ENCODE results near the gene HSD17B3. TPM values are rescaled to one million over a fixed set of nuclear protein-coding genes. Genes with fewer than 3 reads are reported as not detected.
"Not testable (repeated sequence)": the region's sequence is repeated elsewhere in the genome, so short reads cannot be mapped to it uniquely, and the experiment has no call there.

Gene HSD17B3
- total and polyA plus RNA-seq, 4 donors = 0.20 to 0.84 (median 0.49) TPM

DNA sequence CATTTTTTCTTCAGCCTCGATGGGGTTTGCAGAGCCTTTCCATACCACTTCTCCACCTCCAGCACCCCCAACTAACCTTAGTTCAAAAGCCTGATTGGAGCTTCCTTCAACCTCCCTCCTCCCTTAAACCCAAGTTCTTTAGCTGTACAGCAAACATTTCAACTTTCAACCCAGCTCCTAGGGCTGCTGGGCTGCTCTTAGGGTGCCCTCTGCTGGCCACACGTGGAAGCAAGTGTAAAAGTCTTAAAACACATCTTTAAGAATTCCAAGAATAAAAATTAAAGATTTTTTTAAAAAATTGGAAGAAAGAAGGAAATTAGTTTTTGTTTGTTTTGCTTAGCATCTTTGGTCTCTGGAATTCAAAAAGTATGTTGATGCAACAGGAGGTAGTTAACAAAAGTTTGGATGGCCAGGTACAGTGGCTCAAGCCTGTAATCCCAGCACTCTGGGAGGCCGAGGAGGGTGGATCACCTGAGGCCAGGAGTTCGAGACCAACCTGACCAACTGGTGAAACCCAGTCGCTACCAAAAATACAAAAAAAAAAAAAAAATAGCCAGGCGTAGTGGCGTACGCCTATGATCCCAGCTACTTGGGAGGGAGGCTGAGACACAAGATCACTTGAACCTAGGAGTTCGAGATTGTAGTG, 15.5 kb upstream of the HSD17B3 start:
- H3K27me3 ChIP-seq (ENCODE audit: control insufficient read depth, insufficient read depth, low read length) = no peaks in the 10 kb centered on the region
- H3K36me3 ChIP-seq (ENCODE audit: control insufficient read depth, insufficient read depth, low read length) = no peaks in the 10 kb centered on the region
- H3K27ac ChIP-seq (ENCODE audit: low read depth, low read length) = no peak overlapping the region
- H3K4me3 ChIP-seq (ENCODE audit: low read depth, low read length) = no peak overlapping the region
- 52% methylated on average over 4 of the region's 9 CpGs for WGBS (ENCODE audit: insufficient coverage)
- DNase-seq (ENCODE audit: low read depth in 4 of 6, low spot score in 6 of 6) = peak; percentile 21 to 88 (median 58)
- no peaks in the 10 kb centered on the region for H3K4me1 ChIP-seq (ENCODE audit: control insufficient read depth, insufficient read depth, low read length)
- no peaks in the 10 kb centered on the region for H3K9me3 ChIP-seq (ENCODE audit: control insufficient read depth, insufficient read depth, low read length)

DNA sequence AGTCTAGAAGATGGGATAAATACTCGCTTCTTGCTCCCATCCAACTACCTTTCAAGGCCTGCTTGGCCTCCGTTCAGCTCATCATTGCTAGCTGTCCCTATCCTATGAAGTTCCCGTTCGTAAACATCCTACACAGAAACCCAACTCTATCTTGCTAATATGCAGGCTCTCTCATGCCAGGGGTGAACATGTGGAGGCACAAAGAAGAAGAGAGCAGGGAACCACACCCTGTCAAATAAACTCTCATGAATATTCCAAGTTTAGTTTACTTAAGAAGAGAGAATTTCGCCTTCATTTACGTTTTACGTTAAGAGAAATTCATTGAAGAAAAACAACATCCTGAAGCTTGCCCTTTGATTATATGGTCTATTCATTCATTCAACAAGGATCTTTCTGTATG, 7.9 kb upstream of the HSD17B3 start:
- Histone ChIP-seq H3K27me3 (ENCODE audit: control insufficient read depth, insufficient read depth, low read length) (no peaks in the 10 kb centered on the region), H3K4me1 (ENCODE audit: control insufficient read depth, insufficient read depth, low read length) (no peaks in the 10 kb centered on the region), H3K27ac (ENCODE audit: low read depth, low read length) (no peak overlapping the region), H3K9me3 (ENCODE audit: control insufficient read depth, insufficient read depth, low read length) (no peaks in the 10 kb centered on the region), H3K36me3 (ENCODE audit: control insufficient read depth, insufficient read depth, low read length) (no peaks in the 10 kb centered on the region), H3K4me3 (ENCODE audit: low read depth, low read length) (no peak overlapping the region)
- 100% methylated on average over 3 of the region's 7 CpGs for whole genome bisulfite sequencing (ENCODE audit: insufficient coverage)
- no peak for DNase-seq (ENCODE audit: low read depth in 4 of 6, low spot score in 6 of 6)

DNA sequence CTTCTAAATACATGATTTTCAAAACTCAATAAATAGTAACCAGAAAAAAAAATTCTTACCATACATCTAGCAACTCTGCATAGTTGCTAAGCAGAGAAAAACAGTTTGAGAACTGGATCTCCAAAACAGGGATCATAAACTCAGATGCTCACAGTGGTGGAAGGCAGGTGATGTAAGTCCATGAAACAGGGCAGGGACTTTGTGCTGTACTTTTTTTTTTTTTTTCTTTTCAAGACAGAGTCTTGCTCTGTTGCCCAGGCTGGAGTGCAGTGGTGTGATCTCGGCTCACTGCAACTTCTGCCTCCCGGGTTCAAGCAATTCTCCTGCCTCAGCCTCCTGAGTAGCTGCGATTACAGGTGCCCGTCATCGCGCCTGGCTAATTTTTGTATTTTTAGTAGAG, 5.0 kb upstream of the HSD17B3 start:
- not testable (repeated sequence) for H3K9me3 ChIP-seq (ENCODE audit: control insufficient read depth, insufficient read depth, low read length); H3K27ac ChIP-seq (ENCODE audit: low read depth, low read length); H3K36me3 ChIP-seq (ENCODE audit: control insufficient read depth, insufficient read depth, low read length); H3K27me3 ChIP-seq (ENCODE audit: control insufficient read depth, insufficient read depth, low read length); H3K4me1 ChIP-seq (ENCODE audit: control insufficient read depth, insufficient read depth, low read length); H3K4me3 ChIP-seq (ENCODE audit: low read depth, low read length); DNase-seq (ENCODE audit: low read depth in 4 of 6, low spot score in 6 of 6)
- no CpG with 5 or more reads among the region's 6 CpGs for WGBS (ENCODE audit: insufficient coverage)

DNA sequence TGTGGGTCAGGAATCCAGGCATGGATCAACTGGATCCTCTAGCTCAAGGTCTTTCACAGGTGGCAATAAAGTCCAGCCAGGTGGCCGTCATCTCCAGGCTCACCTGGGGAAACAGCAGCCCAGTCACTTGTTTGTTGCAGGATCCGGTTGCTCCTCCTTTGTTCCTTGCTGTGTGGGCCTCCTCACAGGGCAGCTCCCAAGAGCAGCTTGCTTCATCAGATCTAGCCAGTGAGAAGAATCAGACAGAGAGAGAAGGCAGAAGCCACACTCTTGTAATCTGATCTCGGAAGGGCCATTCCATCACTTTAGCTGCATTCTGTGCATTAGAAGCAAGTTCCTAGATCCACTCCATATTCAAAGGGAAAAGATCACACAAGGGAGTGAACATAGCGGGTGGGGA, 3.2 kb upstream of the HSD17B3 start:
- WGBS (ENCODE audit: insufficient coverage) = 47% methylated on average over 2 of the region's 4 CpGs

DNA sequence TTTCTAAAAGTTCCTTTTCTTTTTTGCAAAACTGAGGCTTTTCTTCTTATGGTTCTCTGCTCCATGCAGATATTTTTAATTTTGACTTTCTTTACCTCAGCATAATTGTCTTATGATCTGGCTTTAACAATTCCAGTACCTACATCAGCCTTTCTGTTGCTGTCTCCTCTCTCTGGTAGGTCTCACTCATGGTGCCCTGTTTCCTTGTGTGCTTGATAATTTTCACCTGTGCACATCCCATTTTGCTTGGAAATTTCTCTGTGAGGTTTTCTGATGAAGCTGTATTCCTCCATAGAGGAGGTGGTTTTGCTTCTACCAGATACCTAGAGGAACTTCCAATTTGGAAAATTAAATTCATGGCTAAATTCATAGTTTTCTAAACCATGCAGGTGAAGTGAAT, 2.3 kb upstream of the HSD17B3 start:
- Histone ChIP-seq H3K4me3 (ENCODE audit: low read depth, low read length) (no peak overlapping the region), H3K4me1 (ENCODE audit: control insufficient read depth, insufficient read depth, low read length) (no peaks in the 10 kb centered on the region), H3K27me3 (ENCODE audit: control insufficient read depth, insufficient read depth, low read length) (no peaks in the 10 kb centered on the region), H3K36me3 (ENCODE audit: control insufficient read depth, insufficient read depth, low read length) (no peaks in the 10 kb centered on the region), H3K27ac (ENCODE audit: low read depth, low read length) (no peak overlapping the region), H3K9me3 (ENCODE audit: control insufficient read depth, insufficient read depth, low read length) (no peaks in the 10 kb centered on the region)
- no peak for DNase-seq (ENCODE audit: low read depth in 4 of 6, low spot score in 6 of 6)

More for the DNA sequence above, 3.2 kb upstream of the HSD17B3 start:
- Histone ChIP-seq H3K27me3 (ENCODE audit: control insufficient read depth, insufficient read depth, low read length) (no peaks in the 10 kb centered on the region), H3K36me3 (ENCODE audit: control insufficient read depth, insufficient read depth, low read length) (no peaks in the 10 kb centered on the region), H3K4me1 (ENCODE audit: control insufficient read depth, insufficient read depth, low read length) (no peaks in the 10 kb centered on the region), H3K27ac (ENCODE audit: low read depth, low read length) (no peak overlapping the region), H3K4me3 (ENCODE audit: low read depth, low read length) (no peak overlapping the region), H3K9me3 (ENCODE audit: control insufficient read depth, insufficient read depth, low read length) (no peaks in the 10 kb centered on the region)
- no peak for DNase-seq (ENCODE audit: low read depth in 4 of 6, low spot score in 6 of 6)

DNA sequence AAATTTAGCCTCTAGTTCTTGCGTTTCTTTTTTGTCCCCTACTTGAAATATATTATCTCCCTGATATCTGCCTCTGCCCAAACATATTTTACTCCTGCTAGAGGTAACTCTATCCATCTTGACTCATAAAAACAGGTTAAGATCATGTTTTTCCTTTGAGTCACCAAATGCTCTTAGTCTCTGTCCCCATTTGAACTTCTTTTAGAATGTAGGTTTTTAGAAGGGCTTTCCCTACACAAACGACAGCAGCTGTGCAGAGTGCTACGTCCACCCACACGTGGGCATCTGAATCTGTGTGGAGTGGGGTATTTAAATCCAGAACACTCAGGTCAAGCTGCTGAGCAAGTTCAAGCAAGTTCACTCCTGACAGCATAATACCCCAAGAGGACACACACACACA, 2.2 kb downstream of the HSD17B3 start:
- Histone ChIP-seq H3K4me1 (ENCODE audit: control insufficient read depth, insufficient read depth, low read length) (no peaks in the 10 kb centered on the region), H3K9me3 (ENCODE audit: control insufficient read depth, insufficient read depth, low read length) (no peaks in the 10 kb centered on the region), H3K27ac (ENCODE audit: low read depth, low read length) (no peak overlapping the region), H3K36me3 (ENCODE audit: control insufficient read depth, insufficient read depth, low read length) (no peaks in the 10 kb centered on the region), H3K4me3 (ENCODE audit: low read depth, low read length) (no peak overlapping the region), H3K27me3 (ENCODE audit: control insufficient read depth, insufficient read depth, low read length) (no peaks in the 10 kb centered on the region)
- WGBS (ENCODE audit: insufficient coverage) = 80% methylated on average over 1 of the region's 4 CpGs
- DNase-seq (ENCODE audit: low read depth in 4 of 6, low spot score in 6 of 6) = no peak

DNA sequence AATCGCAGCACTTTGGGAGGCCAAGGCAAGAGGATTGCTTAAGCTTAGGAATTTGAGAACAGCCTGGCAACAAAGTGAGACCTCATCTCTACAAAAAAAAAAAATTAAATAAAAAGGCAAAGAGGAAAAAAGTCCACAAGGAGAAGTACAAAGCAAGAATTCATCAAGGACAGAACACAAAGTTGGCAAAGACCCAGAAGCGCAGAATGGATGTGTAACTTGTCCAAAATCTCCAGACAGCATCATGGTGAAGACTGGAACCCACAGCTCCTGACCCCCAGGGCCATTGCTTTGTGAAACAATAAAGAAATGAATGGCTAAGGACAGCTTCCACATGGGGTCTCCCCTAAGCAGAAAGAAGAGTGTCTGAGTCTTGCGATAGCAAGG, 7.8 kb downstream of the HSD17B3 start:
- no peaks in the 10 kb centered on the region for H3K27me3 ChIP-seq (ENCODE audit: control insufficient read depth, insufficient read depth, low read length)
- WGBS (ENCODE audit: insufficient coverage) = 88% methylated on average over 2 of the region's 3 CpGs
- peak overlapping the region; percentile 33 for H3K27ac ChIP-seq (ENCODE audit: low read depth, low read length)
- H3K9me3 ChIP-seq (ENCODE audit: control insufficient read depth, insufficient read depth, low read length) = no peaks in the 10 kb centered on the region
- H3K4me1 ChIP-seq (ENCODE audit: control insufficient read depth, insufficient read depth, low read length) = peaks cover 5% of the 10 kb centered on the region
- no peaks in the 10 kb centered on the region for H3K36me3 ChIP-seq (ENCODE audit: control insufficient read depth, insufficient read depth, low read length)
- peak in 2 of 6 donors; percentile 4 to 13 for DNase-seq (ENCODE audit: low read depth in 4 of 6, low spot score in 6 of 6)
- no peak overlapping the region for H3K4me3 ChIP-seq (ENCODE audit: low read depth, low read length)

DNA sequence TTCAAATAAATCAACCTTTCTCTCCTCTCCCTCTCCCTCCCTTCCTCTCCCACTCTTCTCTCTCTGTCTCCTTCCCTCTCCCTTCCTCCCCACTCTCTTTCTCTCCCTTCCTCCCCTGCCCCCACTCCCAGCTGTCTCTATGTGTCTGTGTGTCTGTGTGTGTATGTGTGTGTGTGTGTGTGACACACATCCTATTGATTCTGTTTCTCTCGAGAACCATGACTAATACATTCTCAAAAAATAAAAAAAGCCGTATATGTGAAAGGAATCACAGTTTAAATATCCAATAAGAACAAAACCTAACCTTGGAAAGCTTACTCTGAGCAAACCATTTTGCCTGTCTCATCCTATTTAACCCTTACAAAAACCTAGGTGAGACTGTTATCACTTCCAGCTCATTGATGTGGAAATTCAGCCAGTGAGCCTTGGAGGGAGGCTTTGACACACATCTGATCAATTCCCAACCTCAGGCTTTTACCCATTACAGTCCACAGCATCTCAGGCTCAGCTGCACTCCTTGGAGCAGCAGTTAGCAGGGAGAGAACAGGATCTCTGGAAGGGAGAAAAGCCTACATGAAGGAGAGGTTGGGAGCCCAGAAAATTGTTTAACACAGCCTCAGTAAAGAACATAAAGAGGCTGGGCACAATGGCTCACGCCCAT, 8.3 kb downstream of the HSD17B3 start:
- H3K36me3 ChIP-seq (ENCODE audit: control insufficient read depth, insufficient read depth, low read length) = no peaks in the 10 kb centered on the region
- H3K27ac ChIP-seq (ENCODE audit: low read depth, low read length) = peak overlapping the region; percentile 33
- H3K9me3 ChIP-seq (ENCODE audit: control insufficient read depth, insufficient read depth, low read length) = no peaks in the 10 kb centered on the region
- H3K4me3 ChIP-seq (ENCODE audit: low read depth, low read length) = no peak overlapping the region
- peaks cover 5% of the 10 kb centered on the region for H3K4me1 ChIP-seq (ENCODE audit: control insufficient read depth, insufficient read depth, low read length)
- DNase-seq (ENCODE audit: low read depth in 4 of 6, low spot score in 6 of 6) = peak in 2 of 6 donors; percentile 6 to 15
- no CpG with 5 or more reads among the region's 3 CpGs for WGBS (ENCODE audit: insufficient coverage)
- H3K27me3 ChIP-seq (ENCODE audit: control insufficient read depth, insufficient read depth, low read length) = no peaks in the 10 kb centered on the region

DNA sequence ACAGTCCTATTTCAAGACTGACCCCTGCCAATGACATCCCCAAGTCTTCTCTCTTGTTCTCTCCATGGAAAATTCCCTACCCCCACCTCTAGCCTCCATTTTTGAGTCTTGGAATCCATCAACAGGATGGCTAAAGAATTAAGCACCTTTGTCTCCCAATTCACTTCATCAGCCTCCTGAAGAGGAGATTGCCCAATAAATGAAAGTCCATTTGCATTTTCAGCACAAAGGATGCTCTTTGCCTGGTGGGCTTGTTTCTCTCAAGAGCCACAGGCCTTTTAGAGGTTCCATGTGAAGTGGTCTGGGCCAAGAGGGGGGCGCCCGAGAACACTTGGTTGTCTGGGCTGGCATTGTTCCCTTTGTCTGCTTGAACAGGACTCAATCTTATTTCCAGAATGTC, 12.6 kb downstream of the HSD17B3 start:
- WGBS (ENCODE audit: insufficient coverage) = no CpG with 5 or more reads among the region's 2 CpGs
- no peaks in the 10 kb centered on the region for H3K36me3 ChIP-seq (ENCODE audit: control insufficient read depth, insufficient read depth, low read length)
- peaks cover 5% of the 10 kb centered on the region for H3K4me1 ChIP-seq (ENCODE audit: control insufficient read depth, insufficient read depth, low read length)
- H3K4me3 ChIP-seq (ENCODE audit: low read depth, low read length) = no peak overlapping the region
- peak in 2 of 6 donors; percentile 27 to 33 for DNase-seq (ENCODE audit: low read depth in 4 of 6, low spot score in 6 of 6)
- no peak overlapping the region for H3K27ac ChIP-seq (ENCODE audit: low read depth, low read length)
- no peaks in the 10 kb centered on the region for H3K9me3 ChIP-seq (ENCODE audit: control insufficient read depth, insufficient read depth, low read length)
- H3K27me3 ChIP-seq (ENCODE audit: control insufficient read depth, insufficient read depth, low read length) = no peaks in the 10 kb centered on the region

DNA sequence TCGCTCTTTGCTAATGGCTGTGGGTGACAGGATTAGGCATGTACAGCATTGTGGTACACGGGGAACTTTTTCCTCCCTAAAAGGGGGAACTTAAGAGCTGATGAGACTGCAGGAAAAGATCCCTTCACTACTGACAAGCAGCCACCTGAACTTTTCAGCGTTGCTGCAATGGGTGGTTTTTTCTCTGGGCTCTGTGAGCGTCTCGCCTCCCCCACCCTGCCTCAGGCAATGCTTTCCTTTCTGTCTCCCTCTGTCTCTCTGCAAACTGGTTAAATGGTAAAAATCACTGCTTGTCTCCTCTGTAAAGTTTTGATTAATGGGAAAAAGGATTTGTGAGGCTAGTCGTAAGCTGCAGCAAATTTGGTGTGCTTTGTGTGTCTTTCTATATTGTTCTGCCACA, 20.3 kb downstream of the HSD17B3 start:
- H3K27ac ChIP-seq (ENCODE audit: low read depth, low read length) = no peak overlapping the region
- H3K4me1 ChIP-seq (ENCODE audit: control insufficient read depth, insufficient read depth, low read length) = no peaks in the 10 kb centered on the region
- no peak for DNase-seq (ENCODE audit: low read depth in 4 of 6, low spot score in 6 of 6)
- no peaks in the 10 kb centered on the region for H3K27me3 ChIP-seq (ENCODE audit: control insufficient read depth, insufficient read depth, low read length)
- no peaks in the 10 kb centered on the region for H3K9me3 ChIP-seq (ENCODE audit: control insufficient read depth, insufficient read depth, low read length)
- WGBS (ENCODE audit: insufficient coverage) = 87% methylated on average over 3 of the region's 6 CpGs
- H3K36me3 ChIP-seq (ENCODE audit: control insufficient read depth, insufficient read depth, low read length) = no peaks in the 10 kb centered on the region
- H3K4me3 ChIP-seq (ENCODE audit: low read depth, low read length) = no peak overlapping the region

Measured in spinal cord (tissue), 10 donors.